Stimulated activated CD4-positive, alpha-beta T cell treated with anti-CD3 and anti-CD28 coated beads, TNF-alpha, amount 100 ng/mL, for 24 hours (primary cell): ENCODE data around the gene PTK6.
"Not testable (repeated sequence)": the region's sequence is repeated elsewhere in the genome, so short reads cannot be mapped to it uniquely, and the experiment has no call there.

Experiments
- DNase-seq, 3 experiments: peaks; one replicate each; pipeline ENCODE4 v3.0.0-alpha.2; 2020; ENCODE audit warnings: low read depth in 3 of 3

PTK6 gene

GRCh38 chr20:63495167-63495720 is 41.9 kb downstream of the PTK6 start:
- DNase-seq, result no peak

GRCh38 chr20:63494420-63495166 is 42.6 kb downstream of the PTK6 start:
- no peak for DNase-seq

DNA sequence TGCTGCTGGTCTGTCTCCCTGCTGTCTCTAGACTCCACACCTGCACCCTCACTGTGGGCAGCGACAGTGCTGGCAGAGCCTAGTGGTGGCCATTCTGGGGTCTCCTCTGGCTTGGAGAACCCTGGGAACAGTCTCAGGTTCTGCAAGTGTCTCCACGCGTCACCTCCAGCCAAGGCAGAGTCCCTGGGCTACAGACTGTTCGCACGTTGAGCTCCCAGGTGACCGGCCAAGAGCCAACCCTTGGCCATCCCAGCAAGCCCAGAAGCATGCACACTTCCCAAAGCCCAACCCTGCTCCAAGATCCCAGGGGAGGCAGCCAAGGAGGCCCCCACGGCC is 43.1 kb downstream of the PTK6 start:
- DNase-seq, result no peak

GRCh38 chr20:63493563-63494020 is 43.6 kb downstream of the PTK6 start:
- DNase-seq, result no peak

DNA sequence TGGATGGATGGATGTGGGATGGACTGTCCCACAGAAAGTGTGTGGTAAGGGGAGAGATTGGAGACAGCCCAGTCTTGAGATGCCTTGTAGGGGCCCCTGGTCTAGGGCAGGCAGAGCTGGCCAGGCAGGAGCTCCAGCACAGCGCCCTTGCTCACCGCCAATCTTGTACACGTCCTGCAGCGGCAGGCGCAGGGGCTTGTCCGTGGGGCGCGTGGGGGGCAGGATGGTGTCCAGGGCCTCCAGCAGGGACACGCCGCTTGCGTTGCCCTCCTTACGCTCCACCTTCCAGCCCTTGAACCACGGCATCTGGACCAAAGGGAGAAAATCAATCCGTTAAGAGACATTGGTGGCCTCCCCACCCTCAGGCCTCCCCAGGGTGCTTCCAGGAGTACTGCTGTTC is 44.2 kb downstream of the PTK6 start:
- DNase-seq, result no peak

DNA sequence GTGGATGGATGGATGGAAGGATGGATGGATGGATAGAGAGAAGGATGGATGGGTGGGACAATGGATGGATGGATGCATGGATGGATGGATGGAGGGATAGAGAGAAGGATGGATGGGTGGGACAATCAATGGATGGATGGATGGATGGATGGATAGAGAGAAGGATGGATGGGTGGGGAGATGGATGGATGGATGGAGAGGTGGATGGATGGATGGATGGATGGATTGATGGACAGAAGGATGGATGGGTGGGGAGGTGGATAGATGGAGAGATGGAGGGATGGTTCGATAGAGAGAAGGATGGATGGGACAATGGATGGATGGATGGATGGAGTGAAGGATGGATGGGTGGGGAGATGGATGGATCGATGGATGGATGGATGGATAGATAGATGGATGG is 44.7 kb downstream of the PTK6 start:
- DNase-seq, result no peak

- no peak for DNase-seq
These were observed 45.4 kb downstream of the PTK6 start for GRCh38 chr20:63491635-63492230.

DNA sequence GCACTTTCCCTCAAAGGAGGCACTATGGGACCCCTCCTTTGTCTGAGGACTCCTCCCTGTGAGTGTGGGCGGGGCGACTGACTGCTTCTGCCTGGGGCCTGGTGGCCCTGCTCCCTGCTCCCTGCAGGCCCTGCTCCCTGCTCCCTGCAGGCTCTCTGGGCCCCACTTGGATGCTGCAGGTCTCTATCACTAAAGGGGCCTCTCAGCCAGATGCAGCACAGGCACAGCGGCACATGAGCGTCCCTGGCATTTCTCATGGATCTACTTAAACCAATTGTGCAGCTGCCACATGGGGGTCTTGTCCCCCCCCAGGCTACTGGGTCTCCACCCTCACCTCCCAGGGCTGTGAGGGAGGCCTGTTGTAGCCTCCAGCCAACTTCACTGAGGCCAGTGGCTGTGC is 46.1 kb downstream of the PTK6 start:
- no peak for DNase-seq

DNA sequence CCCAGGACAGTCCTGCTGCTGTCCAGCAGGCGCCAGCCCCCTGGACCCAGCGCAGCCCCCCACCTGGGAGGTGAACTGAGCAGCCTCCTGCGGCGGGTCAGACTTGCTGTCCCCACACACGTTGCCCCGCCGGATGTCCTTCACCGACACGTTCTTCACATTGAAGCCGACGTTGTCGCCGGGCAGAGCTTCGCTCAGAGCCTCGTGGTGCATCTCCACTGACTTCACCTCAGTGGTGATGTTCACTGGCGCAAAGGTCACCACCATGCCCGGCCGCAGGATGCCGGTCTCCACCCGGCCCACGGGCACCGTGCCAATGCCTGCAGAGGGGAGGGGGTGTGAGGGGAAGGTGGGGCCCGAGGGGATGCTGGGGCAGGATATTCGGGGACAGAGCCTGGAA is 46.8 kb downstream of the PTK6 start:
- no peak for DNase-seq

DNA sequence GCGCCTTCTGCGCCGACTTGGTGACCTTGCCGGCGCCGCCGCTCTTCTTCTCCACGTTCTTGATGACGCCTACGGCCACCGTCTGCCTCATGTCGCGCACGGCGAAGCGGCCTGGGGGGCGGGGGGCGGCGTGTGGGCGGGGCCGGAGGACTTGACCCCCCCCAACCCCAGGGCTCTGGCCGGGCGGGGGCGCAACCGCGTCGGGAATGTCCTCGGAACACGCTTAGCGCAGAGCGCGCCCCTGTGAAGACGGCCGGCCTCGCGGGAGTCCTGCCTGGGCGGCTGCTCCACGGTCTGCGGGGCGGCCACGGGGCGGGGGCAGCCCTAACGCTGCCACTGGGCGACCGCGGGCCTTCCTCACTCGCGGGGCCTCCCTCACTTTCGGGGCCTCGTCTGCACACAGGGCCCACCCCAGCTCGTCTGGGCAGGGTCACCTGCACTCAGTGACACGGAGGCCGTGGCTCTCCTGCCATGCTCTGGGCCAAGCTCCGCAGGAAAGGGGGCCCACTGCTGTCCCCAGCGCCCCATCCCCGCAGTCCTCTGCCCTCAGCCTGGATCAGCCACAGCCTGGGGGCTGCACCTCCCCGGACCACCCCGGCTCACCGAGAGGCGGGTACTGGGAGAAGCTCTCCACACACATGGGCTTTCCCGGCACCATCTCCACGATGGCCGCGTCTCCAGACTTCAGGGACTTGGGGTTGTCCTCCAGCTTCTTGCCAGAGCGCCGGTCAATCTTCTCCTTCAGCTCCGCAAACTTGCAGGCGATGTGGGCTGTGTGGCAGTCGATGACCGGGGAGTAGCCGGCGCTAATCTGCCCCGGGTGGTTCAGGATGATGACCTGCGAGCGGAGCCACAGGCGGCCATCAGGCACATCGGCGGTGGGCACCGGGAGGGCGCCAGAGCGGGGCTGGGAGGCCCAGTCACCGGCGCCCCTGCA is 48.6 kb downstream of the PTK6 start:
- no peak for DNase-seq

DNA sequence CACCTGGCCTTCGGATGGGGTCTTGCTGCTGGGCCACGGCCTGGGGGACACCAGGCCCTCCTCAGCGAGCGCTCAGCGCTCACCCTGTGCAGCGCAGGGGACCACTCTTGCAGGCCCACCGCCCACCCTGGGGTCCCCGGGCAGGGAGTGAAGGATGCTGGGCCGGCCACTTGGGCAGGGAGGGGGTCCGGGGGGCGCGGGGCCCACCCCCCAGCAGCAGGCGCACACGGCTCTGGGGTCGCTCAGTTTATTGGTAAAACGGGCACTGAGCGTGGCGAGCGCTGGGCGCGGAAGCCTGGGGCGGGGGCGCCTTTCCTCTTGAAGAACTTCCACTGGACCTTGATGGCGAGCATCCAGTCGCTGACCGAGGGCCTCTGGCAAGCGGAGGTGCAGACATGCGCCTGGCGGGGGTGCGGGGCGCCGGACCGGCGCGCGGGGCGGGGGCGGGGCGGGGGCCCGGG is 49.4 kb downstream of the PTK6 start:
- DNase-seq, result no peak

DNA sequence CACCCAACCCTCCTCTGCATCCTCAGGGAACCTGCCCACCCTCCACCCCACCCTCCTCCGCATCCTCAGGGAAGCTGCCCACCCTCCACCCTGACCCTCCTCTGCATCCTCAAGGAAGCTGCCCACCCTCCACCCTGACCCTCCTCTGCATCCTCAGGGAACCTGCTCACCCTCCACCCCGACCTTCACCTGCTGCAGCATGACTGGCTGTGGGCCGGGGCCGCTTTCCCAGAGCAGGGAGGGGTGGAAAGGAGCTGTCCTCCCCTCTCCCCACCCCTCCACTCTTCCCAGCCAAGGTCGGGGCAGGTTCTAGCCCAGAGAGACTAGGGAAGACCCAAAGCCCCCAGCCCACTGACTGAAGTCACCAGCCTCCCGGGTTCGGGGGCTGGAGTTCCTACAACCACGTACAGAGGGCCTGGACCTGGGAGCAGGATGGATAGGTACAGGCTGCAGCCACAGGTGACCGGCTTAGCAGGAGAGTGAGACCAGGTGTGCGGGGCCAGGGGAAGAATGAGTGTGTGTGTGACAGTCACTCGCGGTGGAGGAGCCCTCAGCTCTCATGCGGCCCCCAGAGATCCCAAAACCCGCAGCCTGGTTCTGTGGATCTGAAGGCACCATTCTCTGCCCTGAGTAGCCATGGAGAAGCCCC is 49.9 kb downstream of the PTK6 start:
- DNase-seq, result no peak

GRCh38 chr20:63486300-63486855 is 50.8 kb downstream of the PTK6 start:
- no peak for DNase-seq

DNA sequence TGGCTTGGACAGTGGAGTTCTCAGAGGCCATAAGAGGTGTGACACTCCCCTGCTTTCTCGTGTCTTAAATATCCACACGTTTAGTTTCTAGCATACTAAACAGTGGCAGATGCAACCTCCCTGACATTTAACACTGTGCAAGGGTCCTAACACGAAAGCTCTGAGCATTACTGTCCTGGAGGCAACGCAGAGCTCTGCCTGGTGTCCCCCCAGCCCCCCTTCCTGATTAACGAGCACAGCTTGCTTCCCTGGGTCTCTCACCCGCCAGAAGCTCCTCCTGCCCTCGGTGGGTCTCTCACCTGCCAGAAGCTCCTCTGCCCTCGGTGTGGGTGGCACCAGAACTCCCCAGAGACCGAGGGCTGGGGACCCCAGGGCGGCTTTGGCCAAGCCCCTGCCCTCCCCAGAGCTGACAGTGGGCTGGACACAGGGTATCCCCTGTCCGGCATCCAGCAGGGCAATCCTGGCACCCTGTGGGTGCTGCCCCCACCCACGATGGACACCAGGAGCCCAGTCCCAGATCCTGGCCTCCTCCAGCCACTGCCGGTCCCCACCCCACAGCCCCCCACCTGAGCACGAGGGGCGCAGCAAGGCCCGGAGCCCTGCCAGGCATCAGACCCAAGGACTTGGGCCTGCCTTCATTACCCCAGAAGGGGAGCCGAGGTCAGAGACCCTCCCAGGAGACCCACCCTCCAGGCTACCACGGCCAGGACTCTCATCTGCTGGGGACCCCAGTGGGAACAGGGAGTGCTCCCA is 52.3 kb downstream of the PTK6 start:
- DNase-seq, result no peak

DNA sequence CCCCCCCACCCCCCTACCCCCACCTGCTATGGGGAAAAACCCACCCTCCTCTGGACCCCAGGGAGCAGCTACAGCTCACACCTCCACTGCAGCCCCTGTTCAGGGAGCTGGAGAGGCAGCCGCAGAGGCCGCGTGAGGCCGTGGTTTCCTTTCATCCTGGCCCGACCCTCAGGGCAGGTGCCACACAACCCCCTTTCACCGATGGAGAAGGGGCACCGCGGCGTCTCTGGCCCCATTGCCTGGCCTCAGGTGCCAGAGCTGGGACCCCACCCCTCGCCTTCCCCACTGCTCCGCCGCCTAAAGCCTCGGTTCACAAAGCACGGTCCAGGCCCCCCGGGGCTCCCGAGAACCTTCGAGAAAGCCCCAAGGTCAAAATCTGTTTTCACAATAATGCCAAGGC is 52.9 kb downstream of the PTK6 start:
- no peak for DNase-seq

DNA sequence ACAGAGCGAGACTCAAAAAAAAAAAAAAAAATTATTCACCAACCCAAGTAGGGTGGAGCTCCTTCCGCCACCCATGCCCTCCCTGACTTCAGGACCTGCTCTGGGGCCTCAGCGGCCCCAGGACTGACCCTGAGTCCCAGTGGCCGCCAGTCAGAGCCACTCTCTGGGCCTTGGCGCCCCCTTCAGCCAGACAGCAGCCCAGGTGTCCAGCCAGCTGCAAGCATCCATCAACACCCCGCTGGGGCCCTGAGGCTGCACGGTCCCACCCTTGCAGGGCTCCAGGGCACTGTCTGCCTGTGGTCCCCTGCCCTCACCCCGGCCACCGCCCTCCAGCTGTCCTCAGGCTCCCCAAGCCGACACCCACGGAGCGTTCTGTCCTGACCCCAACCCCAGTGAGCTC is 53.3 kb downstream of the PTK6 start:
- no peak for DNase-seq

DNA sequence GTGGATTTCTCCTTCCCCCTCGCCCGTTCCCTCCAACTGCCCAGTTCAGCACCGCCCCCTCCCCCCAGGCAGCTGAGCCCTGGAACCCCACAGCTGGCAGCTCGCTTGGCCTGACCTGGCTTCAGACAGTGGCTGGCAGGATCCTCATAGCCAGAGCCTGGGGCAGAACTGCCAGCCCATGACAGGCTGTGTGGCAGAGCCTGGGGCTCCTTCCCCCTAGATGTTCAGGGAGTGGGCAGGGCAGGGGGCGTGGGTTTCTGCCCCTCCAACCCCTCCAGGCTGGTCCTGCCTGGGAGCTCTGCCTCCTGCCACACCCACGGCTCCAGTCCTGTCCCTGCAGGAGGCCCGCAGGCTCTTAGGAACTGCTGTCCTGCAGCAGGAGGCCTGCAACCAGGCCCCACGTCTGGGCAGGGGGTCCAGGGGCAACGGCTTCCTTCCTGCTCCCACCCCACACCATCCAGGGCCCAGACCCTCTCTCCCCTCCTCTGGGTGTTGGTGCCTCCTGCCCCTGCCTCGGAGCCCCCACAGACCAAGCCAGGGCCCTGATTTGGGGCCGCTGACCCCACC is 55.1 kb downstream of the PTK6 start:
- no peak for DNase-seq

DNA sequence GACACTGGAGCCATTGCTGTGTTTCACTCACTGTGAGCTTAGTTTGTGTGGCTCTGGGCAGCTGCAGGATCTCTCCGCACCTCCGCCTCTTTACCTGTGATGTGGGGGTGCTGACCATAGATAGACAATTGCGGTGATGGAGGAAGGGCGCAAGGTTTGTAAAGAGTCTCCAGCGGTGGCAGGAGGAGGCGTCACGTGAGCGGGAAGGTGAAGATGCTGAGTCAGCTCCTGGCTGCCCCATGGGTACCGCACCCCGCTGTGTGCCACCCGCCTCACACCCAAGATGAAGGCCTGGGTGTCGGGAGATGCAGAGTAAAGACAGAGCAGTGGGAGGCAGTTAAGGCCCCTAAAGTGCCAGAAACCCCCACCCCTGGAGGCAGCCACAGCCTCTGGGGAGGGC is 55.7 kb downstream of the PTK6 start:
- DNase-seq, result no peak

GRCh38 chr20:63479695-63480419 is 57.3 kb downstream of the PTK6 start:
- not testable (repeated sequence) for DNase-seq
